Stimulated activated CD4-positive, alpha-beta T cell treated with anti-CD3 and anti-CD28 coated beads, Interleukin-4, amount 100 ng/mL, for 48 hours (primary cell): ENCODE results near the gene FAAP24.
"Not testable (repeated sequence)": the region's sequence is repeated elsewhere in the genome, so short reads cannot be mapped to it uniquely, and the experiment has no call there.

Experiments used
- DNase-seq, 2 donors: peaks; one replicate each; pipeline ENCODE4 v3.0.0-alpha.2; 2020; ENCODE audit warnings: low read depth in 2 of 2

Gene FAAP24

GRCh38 chr19:32971715-32972540, at the start of gene FAAP24, which contains the start of gene CEP89:
TSS of gene FAAP24 (plus strand) at chr19:32972242. CDS start at chr19:32973197, 955 bp downstream.
TSS of gene CEP89 (minus strand) at chr19:32971958. CDS start at chr19:32971874, 84 bp downstream.
- DNase-seq = peak; percentile 93 to 95

GRCh38 chr19:32924200-32924599, 47.8 kb upstream of the FAAP24 start:
- no peak for DNase-seq

- no peak for DNase-seq
Measured at GRCh38 chr19:32928806-32929205, 43.2 kb upstream of the FAAP24 start.

GRCh38 chr19:32930567-32930966, 41.5 kb upstream of the FAAP24 start:
- no peak for DNase-seq

- DNase-seq = no peak
Measured at GRCh38 chr19:32933571-32933970, 38.5 kb upstream of the FAAP24 start.

- DNase-seq = no peak
Measured at GRCh38 chr19:32935629-32936028, 36.4 kb upstream of the FAAP24 start.

GRCh38 chr19:32936065-32936464, 36.0 kb upstream of the FAAP24 start:
- no peak for DNase-seq

GRCh38 chr19:32941273-32941672, 30.8 kb upstream of the FAAP24 start:
- DNase-seq = not testable (repeated sequence)

GRCh38 chr19:32945260-32945659, 26.8 kb upstream of the FAAP24 start:
- no peak for DNase-seq

- no peak for DNase-seq
Measured at GRCh38 chr19:32966750-32967149, 5.3 kb upstream of the FAAP24 start.

GRCh38 chr19:32969549-32969948, 2.5 kb upstream of the FAAP24 start:
- no peak for DNase-seq

GRCh38 chr19:32971012-32971595, 938 bp upstream of the FAAP24 start:
- no peak for DNase-seq

GRCh38 chr19:32976223-32976805, 4.3 kb downstream of the FAAP24 start:
- peak; percentile 52 to 73 for DNase-seq

- DNase-seq = no peak
Measured at GRCh38 chr19:32977280-32977679, 5.2 kb downstream of the FAAP24 start.

GRCh38 chr19:32977813-32978212, 5.8 kb downstream of the FAAP24 start:
- not testable (repeated sequence) for DNase-seq

- DNase-seq = not testable (repeated sequence)
Measured at GRCh38 chr19:32979807-32980206, 7.8 kb downstream of the FAAP24 start.

- not testable (repeated sequence) for DNase-seq
Measured at GRCh38 chr19:32982488-32982887, 10.4 kb downstream of the FAAP24 start.

- DNase-seq = not testable (repeated sequence)
Measured at GRCh38 chr19:32988254-32988653, 16.2 kb downstream of the FAAP24 start.

GRCh38 chr19:32988724-32989123, 16.7 kb downstream of the FAAP24 start:
- no peak for DNase-seq

- not testable (repeated sequence) for DNase-seq
Measured at GRCh38 chr19:32995966-32996365, 23.9 kb downstream of the FAAP24 start.

GRCh38 chr19:32997061-32997464, 25.0 kb downstream of the FAAP24 start:
- not testable (repeated sequence) for DNase-seq

GRCh38 chr19:32997716-32998355, 25.8 kb downstream of the FAAP24 start:
- DNase-seq = no peak
